Calu3 (cell line): ENCODE data around the gene KIAA1755. TPM values are rescaled to one million over a fixed set of nuclear protein-coding genes. Genes with fewer than 3 reads are reported as not detected.

ENCODE experiments used
- BruUV-seq: library from RNA; stranded (reverse); fragments of 400-500 nt; replicated peaks from 2 replicates; lab custom pipeline; 2021; lab: Mats Ljungman, UMichigan
- CTCF ChIA-PET: fragments of 300-600 bp; sonication (Branson Sonifier 250); formaldehyde crosslinking; loops from one replicate; lab custom pipeline; 2022; ENCODE audit warnings: antibody characterized with exemption; lab: Charles Lee
- DNase-seq: peaks from one replicate; pipeline ENCODE4 v3.0.0; 2022
- H3K27ac Mint-ChIP-seq: one replicate; pipeline ENCODE4 v1.8.0; 2022; ENCODE audit warnings: mixed read lengths; ENCODE audit not compliant: unreplicated experiment
- H3K27me3 Mint-ChIP-seq: one replicate; pipeline ENCODE4 v1.8.0; 2022; ENCODE audit warnings: mixed read lengths; ENCODE audit not compliant: unreplicated experiment
- H3K36me3 Mint-ChIP-seq: one replicate; pipeline ENCODE4 v1.8.0; 2022; ENCODE audit warnings: mild to moderate bottlenecking, moderate library complexity, mixed read lengths; ENCODE audit not compliant: insufficient read depth, unreplicated experiment
- H3K4me1 Mint-ChIP-seq: one replicate; pipeline ENCODE4 v1.8.0; 2022; ENCODE audit warnings: mild to moderate bottlenecking, low read depth, mixed read lengths; ENCODE audit not compliant: unreplicated experiment
- H3K4me3 Mint-ChIP-seq: one replicate; pipeline ENCODE4 v1.8.0; 2022; ENCODE audit warnings: mild to moderate bottlenecking, low read depth, moderate library complexity, mixed read lengths; ENCODE audit not compliant: unreplicated experiment
- H3K9me3 Mint-ChIP-seq: one replicate; pipeline ENCODE4 v1.8.0; 2022; ENCODE audit warnings: low read depth, mixed read lengths; ENCODE audit not compliant: unreplicated experiment
- CTCF ChIP-seq: fragments of 200-600 bp; IDR thresholded peaks from one replicate; pipeline ENCODE4 v1.8.0; 2022; ENCODE audit warnings: antibody characterized with exemption; ENCODE audit not compliant: unreplicated experiment
- intact Hi-C: fragments of 100-400 bp; cut with micrococcal nuclease; formaldehyde crosslinking; loops from one replicate; pipeline ENCODE4 v1.10.0; 2022; ENCODE audit not compliant: unreplicated experiment
- total RNA-seq: library from RNA; stranded (reverse); gene quantifications from 2 replicates; pipeline ENCODE4 v1.2.3, GENCODE V29; 2022

The KIAA1755 gene
- total RNA-seq, 1 experiment from 2014 or later = not detected

- Mint-ChIP-seq H3K4me1 (peaks cover 26% of the 10 kb centered on the region), H3K27me3 (no peaks in the 10 kb centered on the region), H3K27ac (no peak overlapping the region), H3K4me3 (no peak overlapping the region), H3K9me3 (peaks cover 10% of the 10 kb centered on the region), H3K36me3 (no peaks in the 10 kb centered on the region)
- intact Hi-C loops = no loop called here
- CTCF ChIA-PET = no interaction called here
- BruUV-seq = no TSS peak
- no peak for DNase-seq
- no peak for TF ChIP-seq CTCF
Measured at GRCh38 chr20:38278763-38279162, 18.2 kb upstream of the KIAA1755 start.

DNA sequence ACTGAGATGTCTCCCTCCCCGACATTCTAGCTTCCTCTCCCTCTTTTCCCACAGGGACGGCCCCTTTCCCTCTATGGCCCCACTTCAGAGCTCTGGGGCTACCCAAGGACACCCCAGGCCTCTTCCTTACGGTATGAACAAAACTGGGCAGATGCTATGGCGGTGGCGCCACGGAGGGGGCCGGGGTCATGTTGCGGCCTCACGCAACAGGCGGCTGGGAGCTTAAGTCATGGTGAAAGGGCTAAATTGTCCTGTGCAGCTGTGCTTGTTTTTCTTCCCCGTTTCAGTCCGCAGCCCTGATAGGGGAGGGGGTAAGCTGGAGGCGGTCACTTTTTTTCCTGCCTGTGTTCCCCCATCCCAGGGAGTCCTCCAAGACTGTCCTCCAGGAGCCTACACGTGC is 17.6 kb upstream of the KIAA1755 start:
- TF ChIP-seq CTCF = no peak
- Mint-ChIP-seq H3K4me3 (no peak overlapping the region), H3K4me1 (peaks cover 26% of the 10 kb centered on the region), H3K27ac (no peak overlapping the region), H3K36me3 (no peaks in the 10 kb centered on the region), H3K9me3 (peaks cover 10% of the 10 kb centered on the region), H3K27me3 (no peaks in the 10 kb centered on the region)
- DNase-seq = no peak
- no TSS peak for BruUV-seq
- intact Hi-C loops = no loop called here
- CTCF ChIA-PET = no interaction called here

- no peak for TF ChIP-seq CTCF
- H3K27me3 Mint-ChIP-seq = no peaks in the 10 kb centered on the region
- H3K4me3 Mint-ChIP-seq = no peak overlapping the region
- intact Hi-C loops = no loop called here
- DNase-seq = no peak
- H3K4me1 Mint-ChIP-seq = peaks cover 30% of the 10 kb centered on the region
- CTCF ChIA-PET = interaction anchor here (0.7 kb wide), 1 partner anchor 47 kb away, joined by 3 read pairs; no protein-coding TSS in a partner anchor
- H3K9me3 Mint-ChIP-seq = peaks cover 10% of the 10 kb centered on the region
- BruUV-seq = no TSS peak
- H3K27ac Mint-ChIP-seq = no peak overlapping the region
- H3K36me3 Mint-ChIP-seq = no peaks in the 10 kb centered on the region
Measured at GRCh38 chr20:38277691-38278090, 17.2 kb upstream of the KIAA1755 start.

DNA sequence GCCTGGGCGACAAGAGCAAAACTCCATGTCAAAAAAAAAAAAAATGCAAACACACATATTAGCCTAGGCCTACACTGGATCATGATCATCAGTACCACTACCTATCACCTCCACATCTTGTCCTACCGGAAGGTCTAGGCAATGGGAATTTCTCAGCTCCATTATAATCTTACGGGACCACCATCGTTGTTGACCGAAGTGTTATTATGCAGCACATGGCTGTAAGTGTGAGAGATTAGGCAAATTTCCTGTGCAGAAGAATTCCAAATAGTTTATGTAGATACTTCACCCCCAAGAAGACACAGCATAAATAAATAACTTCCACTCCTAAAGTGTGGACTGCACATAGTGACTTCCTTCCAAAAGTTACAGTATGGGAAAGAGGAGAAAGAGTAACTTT is 16.8 kb upstream of the KIAA1755 start:
- Mint-ChIP-seq H3K9me3 (peaks cover 10% of the 10 kb centered on the region), H3K4me3 (no peak overlapping the region), H3K27me3 (no peaks in the 10 kb centered on the region), H3K36me3 (no peaks in the 10 kb centered on the region), H3K4me1 (peaks cover 34% of the 10 kb centered on the region), H3K27ac (no peak overlapping the region)
- intact Hi-C loops = no loop called here
- no peak for TF ChIP-seq CTCF
- no peak for DNase-seq
- BruUV-seq = no TSS peak
- CTCF ChIA-PET = interaction anchor here (0.7 to 1.1 kb wide), 3 partner anchors 9 to 244 kb away, joined by 3 to 4 read pairs (median 3); partner anchors contain the start of gene TTI1
